ENCODE measurements around the gene KCNT1. TPM values are rescaled to one million over a fixed set of nuclear protein-coding genes. Genes with fewer than 3 reads are reported as not detected.

The KCNT1 gene
- total and polyA plus RNA-seq, 9 donors: 0.83 to 12.0 (median 3.7) TPM

- H3K4me3 ChIP-seq: no peak overlapping the region
- intact Hi-C loops (cut with DNase I): loop anchor here in 2 of 4 donors (1.0 to 10.0 kb wide), 2 partner anchors 20 to 65 kb away; partner anchors contain the start of gene SOHLH1 (in 1 of the 2)
- no peak for DNase-seq
- TF ChIP-seq CTCF (IDR thresholded peaks at IDR 0.05) (no peak), POLR2A (IDR thresholded peaks at IDR 0.05) (no peak), EP300 (IDR thresholded peaks at IDR 0.05) (no peak)
- no peaks in the 10 kb centered on the region for H3K27me3 ChIP-seq
- H3K36me3 ChIP-seq: no peaks in the 10 kb centered on the region
- no peaks in the 10 kb centered on the region for H3K4me1 ChIP-seq (ENCODE audit: insufficient read depth)
- 90 to 93% (median 92%) methylated on average over 24 of the region's 24 CpGs for WGBS, 3 donors
- H3K27ac ChIP-seq: no peak overlapping the region
- H3K9me3 ChIP-seq: no peaks in the 10 kb centered on the region
These were observed 57.8 kb downstream of the KCNT1 start for GRCh38 chr9:135759676-135760300.

GRCh38 chr9:135760465-135760864, 58.5 kb downstream of the KCNT1 start:
- Histone ChIP-seq H3K27ac (no peak overlapping the region), H3K36me3 (no peaks in the 10 kb centered on the region), H3K9me3 (no peaks in the 10 kb centered on the region), H3K4me3 (no peak overlapping the region), H3K27me3 (no peaks in the 10 kb centered on the region), H3K4me1 (ENCODE audit: insufficient read depth) (no peaks in the 10 kb centered on the region)
- WGBS, 3 donors: 78 to 86% (median 81%) methylated on average over 12 of the region's 12 CpGs
- intact Hi-C loops (cut with DNase I): loop anchor here in 1 of 4 donors (1.0 kb wide), 1 partner anchor 19 kb away; no protein-coding TSS in a partner anchor
- TF ChIP-seq POLR2A (IDR thresholded peaks at IDR 0.05): no peak
- no peak for DNase-seq

- TF ChIP-seq CTCF (IDR thresholded peaks at IDR 0.05) (no peak), EP300 (IDR thresholded peaks at IDR 0.05) (no peak), POLR2A (IDR thresholded peaks at IDR 0.05) (no peak)
These were observed 59.3 kb downstream of the KCNT1 start for GRCh38 chr9:135761150-135761844.

GRCh38 chr9:135761845-135762168, 59.8 kb downstream of the KCNT1 start:
- Histone ChIP-seq H3K4me3 (no peak overlapping the region), H3K27ac (no peak overlapping the region), H3K9me3 (no peaks in the 10 kb centered on the region), H3K4me1 (ENCODE audit: insufficient read depth) (no peaks in the 10 kb centered on the region), H3K27me3 (no peaks in the 10 kb centered on the region), H3K36me3 (no peaks in the 10 kb centered on the region)
- WGBS, 3 donors: 84 to 87% (median 85%) methylated on average over 16 of the region's 16 CpGs
- intact Hi-C loops (cut with DNase I): no loop called here
- no peak for TF ChIP-seq EP300 (IDR thresholded peaks at IDR 0.05)
- no peak for TF ChIP-seq POLR2A (IDR thresholded peaks at IDR 0.05)
- no peak for TF ChIP-seq CTCF (IDR thresholded peaks at IDR 0.05)
- DNase-seq: no peak

More at GRCh38 chr9:135761150-135761844, 59.3 kb downstream of the KCNT1 start:
- Histone ChIP-seq H3K27ac (no peak overlapping the region), H3K9me3 (no peaks in the 10 kb centered on the region), H3K36me3 (no peaks in the 10 kb centered on the region), H3K4me1 (ENCODE audit: insufficient read depth) (no peaks in the 10 kb centered on the region), H3K27me3 (no peaks in the 10 kb centered on the region), H3K4me3 (no peak overlapping the region)
- 54 to 68% (median 64%) methylated on average over 19 to 20 of the region's 20 CpGs for WGBS, 3 donors
- intact Hi-C loops (cut with DNase I): no loop called here
- DNase-seq: no peak

- intact Hi-C loops (cut with DNase I): no loop called here
- TF ChIP-seq EP300 (IDR thresholded peaks at IDR 0.05): no peak
- no peak for TF ChIP-seq CTCF (IDR thresholded peaks at IDR 0.05)
- no peak for TF ChIP-seq POLR2A (IDR thresholded peaks at IDR 0.05)
- H3K4me1 ChIP-seq (ENCODE audit: insufficient read depth): no peaks in the 10 kb centered on the region
- WGBS, 3 donors: 82 to 88% (median 86%) methylated on average over 12 to 13 of the region's 13 CpGs
- no peak overlapping the region for H3K4me3 ChIP-seq
- H3K9me3 ChIP-seq: no peaks in the 10 kb centered on the region
- no peaks in the 10 kb centered on the region for H3K27me3 ChIP-seq
- DNase-seq: no peak
- no peaks in the 10 kb centered on the region for H3K36me3 ChIP-seq
- H3K27ac ChIP-seq: no peak overlapping the region
These were observed 60.9 kb downstream of the KCNT1 start for GRCh38 chr9:135762921-135763320.
